M059J (cell line): ENCODE results near the gene FHAD1. TPM values are rescaled to one million over a fixed set of nuclear protein-coding genes. Genes with fewer than 3 reads are reported as not detected.
"Not testable (repeated sequence)": the region's sequence is repeated elsewhere in the genome, so short reads cannot be mapped to it uniquely, and the experiment has no call there.

ENCODE experiments used
- DNase-seq: peaks from one replicate; pipeline ENCODE4 v3.0.0-alpha.2; 2012; ENCODE audit warnings: low read depth
- total RNA-seq: library from RNA; depleted of rRNA; stranded (reverse); fragments of >200 nt; shearing (Covaris generic); gene quantifications from 2 replicates; pipeline ENCODE4 v1.2.3, GENCODE V29; 2014

FHAD1 gene
- total RNA-seq, 1 experiment from 2014 or later: 0.64 TPM

GRCh38 chr1:15304708-15305467 lies 57.9 kb downstream of the FHAD1 start:
- DNase-seq: peak; percentile 54

DNA sequence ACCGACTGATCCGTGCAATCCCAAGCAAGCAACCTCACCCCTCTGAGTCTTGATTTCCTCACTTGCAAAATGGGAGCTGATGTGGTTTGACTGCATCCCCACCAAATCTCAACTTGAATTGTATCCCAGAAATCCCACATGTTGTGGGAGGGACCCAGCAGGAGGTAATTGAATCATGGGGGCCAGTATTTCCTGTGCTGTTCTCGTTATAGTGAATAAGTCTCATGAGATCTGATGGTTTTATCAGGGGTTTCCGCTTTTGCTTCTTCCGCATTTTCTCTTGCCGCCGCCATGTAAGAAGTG lies 58.4 kb downstream of the FHAD1 start:
- no peak for DNase-seq

GRCh38 chr1:15306352-15306751 lies 59.3 kb downstream of the FHAD1 start:
- not testable (repeated sequence) for DNase-seq

GRCh38 chr1:15308135-15308534 lies 61.1 kb downstream of the FHAD1 start:
- no peak for DNase-seq

GRCh38 chr1:15308621-15309027 lies 61.6 kb downstream of the FHAD1 start:
- no peak for DNase-seq

- DNase-seq: no peak
Observed at GRCh38 chr1:15309687-15310086, 62.7 kb downstream of the FHAD1 start.

GRCh38 chr1:15310544-15310943 lies 63.5 kb downstream of the FHAD1 start:
- DNase-seq: no peak

DNA sequence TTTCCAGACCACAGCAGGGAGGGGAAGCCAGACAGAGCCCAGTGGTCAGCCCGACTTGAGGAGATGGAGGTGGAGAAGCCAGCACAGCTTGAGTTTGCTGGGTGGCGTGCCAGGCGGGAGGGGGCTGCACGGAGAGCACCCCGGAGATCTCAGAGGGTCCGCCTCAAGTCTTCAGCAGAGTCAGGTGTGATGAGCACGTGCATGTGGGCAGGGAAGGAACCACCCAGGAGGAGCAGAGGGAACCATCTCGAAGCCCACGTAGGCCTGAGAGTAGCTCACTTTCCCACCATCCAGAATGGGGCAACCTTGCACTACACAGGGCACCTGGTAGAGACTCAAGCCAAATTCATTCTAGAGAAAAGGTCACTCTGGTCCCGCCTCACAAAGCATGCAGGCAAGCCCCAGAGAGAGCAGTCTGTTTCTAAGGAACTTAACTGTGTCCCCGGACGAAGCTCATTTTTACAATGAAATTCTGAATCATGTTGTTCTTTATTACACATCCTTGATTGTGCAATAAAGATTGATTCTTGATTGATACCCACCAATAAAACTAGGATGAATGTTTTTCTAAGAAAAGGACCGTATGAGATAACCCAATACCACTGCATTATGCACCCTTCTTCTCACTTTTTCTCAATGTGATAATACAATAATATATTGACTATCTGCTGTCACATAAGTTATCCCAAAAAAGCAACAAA lies 64.2 kb downstream of the FHAD1 start:
- DNase-seq: no peak

DNA sequence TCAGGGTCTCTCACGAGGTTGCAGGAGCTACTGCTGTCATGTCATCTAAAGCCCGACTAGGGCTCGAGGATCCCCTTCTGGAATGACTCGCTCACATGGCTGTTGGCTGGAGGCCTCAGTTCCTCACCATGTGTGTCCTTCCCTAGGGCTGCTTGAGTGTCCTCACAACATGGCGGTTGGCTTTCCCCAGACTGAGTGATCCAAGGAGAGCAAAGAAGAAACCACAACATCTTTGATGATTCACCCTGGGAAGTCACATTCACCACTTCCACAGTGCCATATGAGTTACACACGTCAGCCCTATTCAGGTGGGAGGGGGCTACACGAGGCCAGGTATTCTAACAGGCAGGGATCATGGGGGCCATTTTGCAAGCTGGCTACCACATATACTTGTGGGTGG lies 64.9 kb downstream of the FHAD1 start:
- peak; percentile 74 for DNase-seq

DNA sequence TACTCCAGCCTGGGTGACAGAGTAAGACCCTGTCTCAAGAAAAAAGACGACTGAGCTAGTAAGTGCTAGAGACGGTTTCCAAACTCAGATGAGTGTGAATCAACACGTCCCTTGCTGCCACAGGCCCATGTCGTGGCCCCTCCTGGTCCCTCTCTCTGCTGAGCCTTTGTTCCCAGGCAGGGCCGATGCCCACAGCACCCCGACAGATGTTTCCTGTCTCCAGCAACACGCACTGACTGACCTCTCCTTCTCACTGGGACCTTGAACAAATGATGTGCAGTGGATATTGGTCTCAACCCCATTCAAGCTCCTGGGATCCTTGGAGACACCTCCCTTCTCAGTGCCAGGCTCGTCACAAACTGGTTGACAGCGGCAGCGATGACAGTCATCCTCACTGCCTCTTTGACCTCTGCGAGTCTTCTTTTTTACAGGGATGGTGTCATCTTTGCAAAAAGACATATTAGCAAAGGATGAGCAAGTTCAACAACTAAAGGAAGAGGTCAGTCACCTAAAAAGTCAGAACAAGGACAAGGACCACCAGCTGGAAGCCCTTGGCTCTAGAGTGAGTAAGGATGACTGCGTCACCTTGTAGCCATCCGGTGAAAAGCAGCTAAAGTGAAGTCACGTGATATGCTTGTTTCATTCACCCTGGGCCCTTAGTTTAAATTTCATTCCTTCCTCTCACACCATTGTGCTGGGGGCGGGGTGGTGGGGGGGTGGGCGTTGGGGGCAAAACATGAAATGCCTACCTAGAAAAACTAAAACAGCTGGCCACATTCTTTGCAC lies 65.8 kb downstream of the FHAD1 start:
- DNase-seq: no peak

- no peak for DNase-seq
Observed at GRCh38 chr1:15314328-15315281, 67.6 kb downstream of the FHAD1 start.

GRCh38 chr1:15315815-15316214 lies 68.8 kb downstream of the FHAD1 start:
- no peak for DNase-seq

DNA sequence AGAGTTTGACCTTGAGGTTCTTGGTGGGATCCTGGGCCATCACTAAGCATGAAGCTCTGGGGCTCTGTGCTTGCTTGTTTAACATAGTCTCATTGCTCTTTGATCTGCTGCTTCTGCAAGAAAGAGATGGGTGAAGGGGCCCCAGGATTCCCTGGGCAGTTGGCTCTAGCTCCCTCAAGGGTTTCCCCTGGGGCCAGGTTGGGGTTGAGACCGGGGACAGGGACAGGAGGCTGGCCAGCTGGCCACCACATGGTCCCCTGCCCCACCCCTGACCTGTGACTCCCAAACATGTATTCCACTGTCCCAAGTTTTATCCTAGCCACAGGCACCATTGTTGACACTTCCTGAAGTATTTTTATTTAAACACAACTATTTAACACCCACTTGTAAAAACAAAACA lies 69.5 kb downstream of the FHAD1 start:
- no peak for DNase-seq

DNA sequence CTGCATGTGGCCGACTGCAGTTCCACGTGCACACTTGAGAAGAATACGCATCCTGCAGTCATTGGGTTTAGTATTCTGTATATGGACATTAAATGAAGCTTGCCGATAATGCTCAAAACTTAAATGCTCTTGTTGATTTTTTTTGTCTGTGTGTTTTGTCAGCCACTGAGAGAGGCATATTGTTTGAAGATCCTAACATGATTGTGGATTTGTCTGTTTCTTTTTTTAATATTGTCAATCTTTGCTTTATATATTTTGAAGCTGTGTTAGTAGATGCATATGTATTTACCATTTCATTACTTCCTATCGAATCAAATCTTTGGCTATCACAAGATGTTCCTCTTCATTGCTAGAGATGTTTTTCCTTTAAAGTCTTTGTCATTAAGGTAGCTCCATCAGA lies 73.2 kb downstream of the FHAD1 start:
- no peak for DNase-seq

DNA sequence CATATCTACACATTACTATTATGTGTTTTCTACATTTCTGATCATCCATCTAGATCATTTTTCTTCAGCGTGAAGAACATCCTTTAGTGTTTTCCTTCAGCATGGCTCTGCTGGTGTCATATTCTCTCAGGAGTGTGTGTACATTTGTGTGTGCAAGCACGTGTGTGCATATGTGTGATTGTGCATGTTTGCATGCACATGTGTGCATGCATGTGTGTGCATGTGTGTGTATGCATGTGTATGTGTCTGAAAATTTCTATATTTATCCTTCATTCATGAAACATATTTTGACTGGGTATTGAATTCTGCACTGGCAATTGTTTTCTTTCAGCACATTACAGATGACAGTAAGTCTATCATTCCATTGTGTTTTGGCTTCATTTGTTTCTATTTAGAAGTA lies 74.6 kb downstream of the FHAD1 start:
- DNase-seq: no peak

DNA sequence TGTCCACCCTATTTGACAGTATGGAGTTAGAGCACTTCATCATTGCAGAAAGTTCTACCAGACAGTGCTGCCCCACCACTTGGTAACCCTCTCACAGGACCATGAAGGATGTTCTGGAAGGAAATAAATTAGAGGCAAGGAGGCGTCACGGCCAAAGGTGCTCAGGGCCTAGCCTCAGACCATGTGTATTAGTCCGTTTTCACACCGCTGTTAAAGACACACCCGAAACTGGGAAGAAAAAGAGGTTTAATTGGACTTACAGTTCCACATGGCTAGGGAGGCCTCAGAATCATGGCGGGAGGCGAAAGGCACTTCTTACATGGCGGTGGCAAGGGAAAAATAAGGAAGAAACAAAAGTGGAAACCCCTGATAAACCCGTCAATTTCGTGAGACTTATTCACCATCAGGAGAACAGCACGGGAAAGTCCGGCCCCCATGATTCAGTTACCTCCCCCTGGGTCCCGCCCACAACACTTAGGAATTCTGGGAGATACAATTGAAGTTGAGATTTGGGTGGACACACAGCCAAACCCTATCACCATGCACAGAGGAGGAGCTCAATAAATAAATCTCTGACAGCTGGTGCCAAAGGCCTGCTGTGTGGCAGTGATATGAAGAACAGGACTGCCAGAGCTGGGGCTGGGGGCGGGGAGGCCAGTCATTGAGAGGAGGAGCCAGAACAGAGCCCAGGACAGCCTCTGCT lies 75.8 kb downstream of the FHAD1 start:
- DNase-seq: peak; percentile 12

GRCh38 chr1:15323351-15323988 lies 76.4 kb downstream of the FHAD1 start:
- peak; percentile 72 for DNase-seq

DNA sequence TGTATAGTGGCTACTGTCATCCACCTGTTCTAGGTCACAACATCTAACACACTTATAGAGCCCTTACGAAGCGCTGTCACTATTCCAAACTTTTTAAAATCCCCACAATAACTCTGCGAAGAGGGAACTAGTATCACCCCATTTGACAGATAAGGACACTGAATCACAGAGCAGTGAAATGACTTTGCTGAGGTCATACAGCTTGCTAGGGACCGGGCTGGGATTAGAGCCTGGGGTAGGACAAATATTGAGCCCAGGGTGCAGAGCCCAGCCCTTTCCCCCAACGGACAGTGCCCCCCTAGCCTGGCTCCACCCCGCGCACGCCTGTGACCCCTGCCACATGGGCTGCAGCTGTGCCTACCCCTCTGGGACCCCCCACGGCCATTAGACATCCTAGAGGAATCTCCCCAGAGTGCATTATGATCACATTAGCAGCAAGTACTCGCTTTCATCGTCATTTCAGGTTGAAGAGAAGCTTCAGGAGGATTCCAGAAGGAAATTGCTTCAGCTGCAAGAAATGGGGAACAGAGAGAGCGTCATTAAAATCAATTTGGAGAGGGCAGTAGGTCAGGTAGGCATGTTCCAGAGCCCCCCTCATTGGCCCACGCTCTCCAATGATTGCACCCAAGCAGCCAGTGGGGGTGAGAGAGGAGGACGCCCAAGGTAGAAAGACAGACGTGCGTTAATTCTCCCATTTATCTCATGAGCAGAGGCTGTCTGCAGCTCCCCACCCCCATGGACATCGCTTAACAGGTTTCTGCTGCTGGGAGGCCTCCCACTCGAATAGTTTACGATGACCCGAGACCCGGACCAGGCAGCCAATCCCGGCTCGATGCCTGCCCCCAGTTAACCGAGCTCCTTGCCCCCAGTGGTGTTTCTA lies 77.2 kb downstream of the FHAD1 start:
- no peak for DNase-seq

GRCh38 chr1:15324869-15325335 lies 77.9 kb downstream of the FHAD1 start:
- no peak for DNase-seq
